GM12891 (cell line): ENCODE measurements around the gene EIF1AD.

Experiments
- DNase-seq: peaks from one replicate; pipeline ENCODE4 v3.0.0; 2011; ENCODE audit warnings: low spot score; ENCODE audit not compliant: insufficient read length
- FAIRE-seq: peaks from 2 replicates; lab custom pipeline; 2011; peaks lifted over from hg19 to GRCh38; lab: Jason Lieb, UNC
- PAX5 ChIP-seq: IDR thresholded peaks from 2 replicates; pipeline ENCODE4 v1.6.1; 2011; ENCODE audit warnings: low read length, moderate library complexity, mild to moderate bottlenecking; ENCODE audit not compliant: insufficient read depth, severe bottlenecking
- POLR2A ChIP-seq: IDR thresholded peaks from 2 replicates; pipeline ENCODE4 v1.6.1; 2011; ENCODE audit warnings: low read depth, low read length, control low read depth
- POLR2AphosphoS5 ChIP-seq: IDR thresholded peaks from 2 replicates; pipeline ENCODE4 v1.6.1; 2011; ENCODE audit warnings: low read depth, low read length, control low read depth
- POU2F2 ChIP-seq: IDR thresholded peaks from 2 replicates; pipeline ENCODE4 v1.6.1; 2011; ENCODE audit warnings: low read depth, mild to moderate bottlenecking, control low read depth, low read length, moderate library complexity
- SPI1 ChIP-seq: IDR thresholded peaks from 2 replicates; pipeline ENCODE4 v1.6.1; 2011; ENCODE audit warnings: low read depth, low read length, control low read depth
- TAF1 ChIP-seq: IDR thresholded peaks from 2 replicates; pipeline ENCODE4 v1.6.1; 2011; ENCODE audit warnings: low read depth, low read length, control low read depth

EIF1AD gene

DNA sequence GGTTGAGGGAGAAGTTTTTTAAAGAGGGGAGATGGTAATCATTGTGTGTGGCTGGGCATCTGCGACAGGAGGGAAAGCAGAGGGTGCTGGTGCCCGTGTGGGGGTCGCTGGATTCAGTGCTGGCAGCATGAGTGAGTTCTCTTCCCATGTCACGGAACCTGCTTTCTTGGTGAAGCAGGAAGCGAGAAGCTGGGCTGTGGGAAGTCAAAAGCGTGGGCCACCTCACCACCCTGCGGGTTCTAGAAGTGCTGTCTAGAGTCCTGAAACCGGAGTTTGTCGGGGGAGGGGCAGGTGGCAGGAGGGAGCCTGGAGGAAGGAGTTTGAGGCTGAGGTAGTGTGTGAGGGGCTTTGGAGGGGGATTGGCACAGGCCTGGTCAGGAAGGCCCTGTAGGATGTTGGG, 26.2 kb downstream of the EIF1AD start:
- no peak for TF ChIP-seq TAF1
- TF ChIP-seq SPI1 = no peak
- TF ChIP-seq POLR2A = no peak
- TF ChIP-seq POLR2AphosphoS5 = 0 out of 2 replicates have a peak, but pooled peaks have one; percentile 5
- TF ChIP-seq POU2F2 = no peak
- FAIRE-seq = no peak
- DNase-seq = no peak

DNA sequence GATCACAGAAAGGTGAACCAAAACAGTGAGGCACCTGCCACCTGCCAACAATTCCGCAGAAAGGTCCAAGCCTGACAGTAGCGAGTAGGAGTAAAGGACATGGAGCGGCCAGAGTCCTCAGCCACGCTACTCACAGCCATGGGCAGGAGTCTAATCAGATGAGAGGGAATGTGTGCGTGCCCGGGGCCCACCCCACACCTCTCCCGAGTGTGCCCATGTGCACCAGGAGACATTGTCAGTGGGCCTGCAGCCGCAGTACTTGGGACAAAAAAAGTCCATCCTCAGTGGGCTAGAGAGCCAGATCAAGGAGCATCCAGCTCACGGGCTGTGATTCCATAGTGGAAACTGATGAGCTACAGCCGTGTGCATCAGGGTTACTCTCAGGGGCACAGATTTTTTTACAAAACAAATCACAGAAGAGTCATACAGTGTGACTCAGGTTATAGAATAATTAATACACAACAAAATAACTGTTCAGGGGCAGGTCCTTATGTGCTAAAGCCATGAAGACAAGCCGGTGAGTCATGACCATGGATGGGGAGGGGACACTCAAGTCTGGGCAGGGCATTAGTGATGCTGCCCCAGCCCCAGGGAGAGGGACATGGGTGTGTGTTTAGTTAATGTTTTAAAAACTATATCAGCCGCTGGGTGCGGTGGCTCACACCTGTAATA, 28.4 kb downstream of the EIF1AD start:
- no peak for TF ChIP-seq POU2F2
- TF ChIP-seq TAF1 = no peak
- TF ChIP-seq POLR2A = no peak
- TF ChIP-seq SPI1 = no peak
- TF ChIP-seq PAX5 = no peak
- TF ChIP-seq POLR2AphosphoS5 = no peak
- FAIRE-seq (no peak), DNase-seq (no peak)

DNA sequence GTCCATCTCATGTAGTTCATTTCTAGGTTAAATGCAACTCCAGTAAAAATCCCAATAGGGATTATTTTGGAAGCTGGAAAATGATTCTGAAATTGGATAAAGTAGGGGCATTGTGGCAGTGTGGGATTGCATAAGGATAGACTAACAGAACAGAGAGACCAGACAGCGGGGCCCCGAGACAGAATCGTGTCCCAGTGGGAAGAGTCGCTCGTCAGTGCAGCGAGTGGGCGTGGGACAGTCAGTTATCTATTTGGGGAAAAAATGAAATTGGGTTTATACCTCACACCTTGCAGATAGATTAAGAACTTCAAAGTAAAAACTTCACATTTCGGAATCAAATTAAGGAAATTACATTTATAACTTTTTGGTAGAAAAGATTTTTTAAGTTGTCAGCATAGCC, 29.8 kb downstream of the EIF1AD start:
- FAIRE-seq (no peak), DNase-seq (no peak)
- TF ChIP-seq POLR2AphosphoS5 = no peak

DNA sequence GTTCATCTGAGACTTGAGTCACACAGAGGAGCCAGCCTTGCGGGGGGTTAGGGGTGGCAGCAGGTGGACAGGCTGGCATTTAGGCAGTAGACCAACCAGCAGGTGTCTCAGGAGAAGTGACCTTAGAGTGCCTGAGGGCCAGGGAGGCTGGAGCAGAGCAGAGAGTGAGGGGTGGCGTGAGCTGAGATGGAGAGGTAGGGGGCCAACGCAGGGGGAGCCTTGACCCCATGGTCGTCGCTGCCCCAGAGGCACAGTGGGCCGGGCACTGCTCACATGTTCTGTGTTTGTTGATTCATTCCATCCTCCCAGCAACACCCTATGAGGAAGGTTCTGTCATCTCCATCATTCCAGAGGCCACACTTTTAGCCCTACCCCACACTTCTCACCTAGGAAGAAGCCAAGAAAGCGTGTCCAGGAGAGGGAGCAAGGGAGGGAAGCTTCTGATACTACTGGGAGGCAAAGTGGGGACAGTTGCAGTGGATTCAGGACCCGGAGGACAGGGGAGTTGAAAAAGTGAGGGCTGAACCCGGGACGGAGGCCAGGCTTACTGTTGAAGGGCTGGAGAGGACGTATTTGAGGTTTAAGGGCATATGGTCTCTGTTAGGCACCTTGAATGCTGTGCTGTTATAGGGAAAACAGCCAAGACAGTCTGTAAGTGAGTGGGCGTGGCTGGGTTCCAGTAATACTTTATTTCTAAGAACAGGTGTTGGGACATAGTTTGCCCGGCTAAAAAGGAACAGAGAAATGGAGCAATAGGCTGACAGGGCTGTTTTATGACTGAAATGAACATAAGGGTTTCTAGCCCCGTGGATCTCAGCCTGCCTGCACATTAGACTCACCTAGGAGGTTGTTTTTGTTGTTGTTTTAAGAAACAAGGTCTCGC, 33.1 kb downstream of the EIF1AD start:
- no peak for DNase-seq
- TF ChIP-seq POLR2A (no peak), PAX5 (no peak), TAF1 (no peak), SPI1 (no peak), POU2F2 (no peak), POLR2AphosphoS5 (no peak)
- no peak for FAIRE-seq

DNA sequence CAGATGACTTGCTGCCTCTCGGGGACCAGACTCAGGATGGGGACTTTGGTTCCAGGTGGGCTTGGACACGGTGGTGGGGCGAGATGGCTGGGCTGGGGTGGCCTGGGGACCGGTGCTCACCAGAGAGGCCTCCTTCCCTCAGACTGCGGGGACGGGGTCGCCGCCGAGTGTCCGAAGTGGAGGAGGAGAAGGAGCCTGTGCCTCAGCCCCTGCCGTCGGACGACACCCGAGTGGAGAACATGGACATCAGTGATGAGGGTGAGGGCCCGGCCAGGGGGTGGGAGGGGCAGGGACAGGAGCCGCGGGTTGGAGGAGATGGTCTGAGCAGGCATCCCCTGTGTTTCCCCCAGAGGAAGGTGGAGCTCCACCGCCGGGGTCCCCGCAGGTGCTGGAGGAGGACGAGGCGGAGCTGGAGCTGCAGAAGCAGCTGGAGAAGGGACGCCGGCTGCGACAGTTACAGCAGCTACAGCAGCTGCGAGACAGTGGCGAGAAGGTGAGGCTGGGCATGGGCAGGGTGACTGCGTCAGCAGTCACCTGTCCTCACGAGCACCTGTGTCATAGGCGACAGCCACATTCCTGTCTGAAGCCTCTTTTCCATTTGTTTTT, 34.5 kb downstream of the EIF1AD start:
- no peak for FAIRE-seq
- no peak for DNase-seq
- no peak for TF ChIP-seq POLR2A
- no peak for TF ChIP-seq POU2F2
- no peak for TF ChIP-seq POLR2AphosphoS5
- TF ChIP-seq TAF1 = no peak

DNA sequence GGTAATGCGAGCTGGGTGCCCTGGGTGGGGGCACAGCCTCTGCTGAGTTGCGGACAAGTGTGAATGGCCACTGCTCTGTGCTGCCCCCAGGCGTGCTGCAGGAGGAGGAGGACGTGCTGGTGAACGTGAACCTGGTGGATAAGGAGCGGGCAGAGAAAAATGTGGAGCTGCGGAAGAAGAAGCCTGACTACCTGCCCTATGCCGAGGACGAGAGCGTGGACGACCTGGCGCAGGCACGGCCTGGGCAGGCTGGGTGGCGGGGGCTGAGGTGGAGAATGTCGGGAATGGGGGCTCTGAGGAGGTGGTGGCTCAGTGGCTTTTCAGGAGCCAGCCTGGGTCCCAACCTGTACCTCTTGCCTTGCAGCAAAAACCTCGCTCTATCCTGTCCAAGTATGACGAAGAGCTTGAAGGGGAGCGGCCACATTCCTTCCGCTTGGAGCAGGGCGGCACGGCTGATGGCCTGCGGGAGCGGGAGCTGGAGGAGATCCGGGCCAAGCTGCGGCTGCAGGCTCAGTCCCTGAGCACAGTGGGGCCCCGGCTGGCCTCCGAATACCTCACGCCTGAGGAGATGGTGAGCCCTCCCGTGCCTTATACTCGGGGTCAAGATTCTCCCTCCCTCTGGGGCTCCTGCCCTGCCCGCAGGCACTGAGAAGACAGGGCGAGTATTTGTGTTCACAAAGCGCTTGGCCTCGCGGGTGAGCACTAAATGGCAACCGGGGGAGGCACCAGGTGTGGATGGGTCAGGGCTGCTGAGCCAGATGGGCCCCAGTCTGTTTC, 35.8 kb downstream of the EIF1AD start:
- FAIRE-seq (no peak), DNase-seq (no peak)

DNA sequence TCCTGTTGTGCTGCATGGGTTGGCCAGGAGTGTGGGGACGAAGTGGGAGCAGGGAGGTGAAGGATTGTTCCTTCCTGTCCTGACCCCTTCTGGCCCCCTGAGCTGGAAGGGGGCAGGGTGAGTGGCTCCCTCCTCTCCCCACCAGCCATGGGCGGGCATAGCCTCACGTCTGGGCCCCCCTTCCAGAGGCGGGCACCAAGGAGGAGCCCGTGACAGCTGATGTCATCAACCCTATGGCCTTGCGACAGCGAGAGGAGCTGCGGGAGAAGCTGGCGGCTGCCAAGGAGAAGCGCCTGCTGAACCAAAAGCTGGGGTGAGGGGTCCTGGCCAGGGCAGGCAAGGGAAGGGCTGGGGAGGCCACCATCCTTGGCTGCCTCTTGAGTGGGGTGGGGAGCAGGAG, 37.1 kb downstream of the EIF1AD start:
- TF ChIP-seq POU2F2 (no peak), SPI1 (no peak), PAX5 (no peak), TAF1 (no peak), POLR2AphosphoS5 (no peak), POLR2A (no peak)
- FAIRE-seq (no peak), DNase-seq (no peak)

More for the DNA sequence above, 35.8 kb downstream of the EIF1AD start:
- TF ChIP-seq POLR2A (no peak), POU2F2 (no peak), TAF1 (no peak), PAX5 (no peak), SPI1 (no peak), POLR2AphosphoS5 (no peak)

DNA sequence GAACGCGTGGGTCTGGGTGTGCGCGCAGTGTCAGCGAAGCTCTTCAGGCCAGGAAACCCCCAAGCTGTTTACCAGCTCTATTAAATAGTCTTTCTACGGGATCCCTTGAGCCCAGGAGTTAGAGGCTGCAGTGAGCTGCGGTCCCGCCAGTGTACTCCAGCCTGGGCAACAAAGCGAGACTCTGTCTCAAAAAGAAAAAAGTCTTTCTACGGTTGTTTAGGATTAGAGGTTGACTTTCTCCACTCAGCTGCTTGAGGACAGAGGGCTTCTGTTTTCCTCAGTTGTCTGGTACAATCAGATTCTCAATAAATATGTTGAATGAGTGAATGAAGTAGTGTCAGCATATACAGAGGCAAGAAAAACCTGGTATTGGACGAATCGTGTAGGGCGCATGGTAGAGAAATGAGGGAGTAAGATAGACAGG, 39.8 kb downstream of the EIF1AD start:
- no peak for TF ChIP-seq POLR2A
- TF ChIP-seq POU2F2 = no peak
- no peak for TF ChIP-seq PAX5
- TF ChIP-seq SPI1 = no peak
- no peak for TF ChIP-seq TAF1
- TF ChIP-seq POLR2AphosphoS5 = no peak
- no peak for FAIRE-seq
- DNase-seq = no peak
